Measurements from ENCODE around the gene RTP2. TPM values are rescaled to one million over a fixed set of nuclear protein-coding genes. Genes with fewer than 3 reads are reported as not detected.

Gene RTP2, protein sequence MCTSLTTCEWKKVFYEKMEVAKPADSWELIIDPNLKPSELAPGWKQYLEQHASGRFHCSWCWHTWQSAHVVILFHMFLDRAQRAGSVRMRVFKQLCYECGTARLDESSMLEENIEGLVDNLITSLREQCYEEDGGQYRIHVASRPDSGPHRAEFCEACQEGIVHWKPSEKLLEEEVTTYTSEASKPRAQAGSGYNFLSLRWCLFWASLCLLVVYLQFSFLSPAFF
- total RNA-seq: not detected

DNA sequence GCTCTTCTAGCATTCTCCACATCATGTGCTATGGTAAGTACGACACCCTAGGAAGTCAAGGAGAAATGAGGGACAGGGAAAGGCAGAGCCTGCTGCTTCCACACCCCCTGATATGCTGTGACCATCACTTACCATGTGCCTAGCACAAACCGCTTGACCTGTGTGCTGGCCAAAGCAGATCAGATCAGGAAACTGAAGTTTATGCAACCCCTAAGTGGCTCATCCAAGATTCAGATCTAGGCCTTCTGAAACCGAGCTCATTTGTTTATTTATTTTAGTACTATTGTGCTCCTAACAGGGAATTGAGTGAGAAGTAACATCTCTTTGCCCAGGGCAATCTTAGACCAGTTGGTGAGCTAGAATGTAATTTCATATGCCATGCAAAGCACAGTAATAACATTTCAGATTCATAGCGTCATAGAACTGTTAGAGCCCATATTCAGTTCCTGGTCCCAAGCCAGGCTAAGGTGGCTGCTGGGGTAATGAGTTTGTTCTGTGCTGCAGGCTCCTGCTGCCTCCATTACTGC lies at the start of gene RTP2:
TSS of gene RTP2 (minus strand) at position 51 of the 527 bp plus-strand sequence. CDS start 429 bp downstream, outside the sequence.
- ATAC-seq (no peak), DNase-seq (ENCODE audit: low spot score) (no peak)

DNA sequence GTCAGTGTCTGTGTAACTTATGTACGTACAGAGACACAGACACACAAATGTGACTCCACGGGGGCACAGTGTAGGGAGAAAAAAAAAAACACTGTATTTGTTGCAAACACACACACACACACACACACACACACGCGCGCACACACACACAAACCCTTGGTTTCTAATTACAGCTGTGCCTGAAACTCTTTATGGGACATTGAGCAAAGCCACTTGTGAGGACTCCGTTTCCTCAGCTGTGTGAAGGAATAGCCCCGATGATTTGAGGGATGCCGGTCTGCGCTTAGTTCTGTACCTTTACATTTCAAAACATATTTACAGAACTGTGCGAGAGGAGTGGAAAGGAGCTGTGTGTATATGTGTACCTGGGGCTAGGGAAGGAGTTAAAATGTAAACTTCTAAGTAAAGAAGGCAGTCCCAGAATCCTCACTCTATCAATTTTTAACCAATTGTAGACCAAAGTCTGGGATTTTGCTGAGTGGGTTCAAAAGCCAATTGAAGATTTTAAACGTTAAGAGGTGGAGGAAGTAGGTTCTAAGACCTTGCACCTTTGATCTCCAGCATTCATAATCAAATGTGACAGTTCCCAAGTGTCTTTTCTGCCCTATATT lies 48.3 kb upstream of the RTP2 start:
- DNase-seq (ENCODE audit: low spot score) (no peak), ATAC-seq (peak; percentile 28)

DNA sequence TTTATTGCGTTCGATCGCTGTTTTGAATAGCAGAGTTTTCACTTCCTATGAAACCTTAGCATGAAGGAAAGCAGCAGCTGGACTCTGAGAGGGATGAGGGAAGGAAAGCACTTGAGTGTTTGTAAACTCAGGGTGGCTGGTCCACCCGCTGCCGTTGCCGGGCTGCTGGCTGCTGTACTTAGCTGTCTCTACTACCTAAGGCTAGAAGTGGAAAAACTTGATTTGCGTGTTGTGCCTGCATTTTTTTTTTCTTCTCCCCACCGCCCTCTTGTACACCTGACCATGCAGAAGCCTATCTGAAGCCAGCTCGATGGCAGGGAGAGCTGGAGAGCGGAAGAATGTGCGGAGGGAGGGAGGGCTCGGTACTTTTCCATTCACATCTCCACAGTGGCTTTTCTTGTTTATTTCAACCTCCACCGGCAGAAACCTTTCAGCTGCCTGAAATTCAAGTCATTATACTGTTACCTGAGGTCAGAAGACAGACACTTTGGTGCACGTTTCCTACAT lies 47.7 kb upstream of the RTP2 start:
- ATAC-seq (peak; percentile 53), DNase-seq (ENCODE audit: low spot score) (peak; percentile 68)

DNA sequence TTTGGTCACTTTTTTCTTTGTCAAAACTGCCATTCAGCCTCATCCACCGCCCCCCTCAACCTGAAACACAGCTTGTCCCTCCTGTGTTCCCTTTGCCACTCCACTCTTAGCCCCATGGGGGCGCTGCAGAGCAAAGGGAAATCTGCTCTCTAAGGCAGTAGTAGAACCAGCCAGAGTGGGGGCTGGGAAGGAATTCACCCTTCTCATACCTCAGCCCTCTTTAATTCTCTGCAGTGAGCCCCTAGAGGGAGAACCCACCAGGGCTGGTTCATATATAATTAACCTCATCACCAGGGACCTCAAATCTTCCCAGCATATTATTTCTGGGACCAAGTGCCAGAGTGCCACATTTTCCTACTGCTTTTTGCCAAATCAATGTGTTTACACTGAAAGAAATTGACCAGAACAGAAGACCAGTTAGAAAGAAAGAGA lies 45.7 kb upstream of the RTP2 start:
- ATAC-seq (peak; percentile 66), DNase-seq (ENCODE audit: low spot score) (peak; percentile 91)

DNA sequence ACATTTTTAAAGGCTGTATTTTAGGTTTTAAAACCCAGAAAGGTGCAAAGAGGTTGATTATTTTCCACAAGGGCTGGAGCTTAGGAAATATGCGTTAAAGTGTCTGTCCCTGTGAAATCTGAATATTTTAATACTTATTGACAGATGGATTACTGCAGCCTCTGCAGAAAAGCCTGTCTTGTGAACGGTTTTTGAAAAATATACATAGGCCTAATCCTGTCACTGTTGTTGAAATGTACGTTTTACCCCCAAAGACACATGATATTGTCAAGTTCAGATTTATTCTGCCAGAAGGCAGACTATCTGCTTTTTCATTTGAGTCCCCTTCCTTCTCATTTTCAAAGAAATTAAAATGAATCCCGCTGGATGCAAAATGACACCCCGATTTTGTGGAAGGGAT lies 45.1 kb upstream of the RTP2 start:
- DNase-seq (ENCODE audit: low spot score) (no peak), ATAC-seq (no peak)

DNA sequence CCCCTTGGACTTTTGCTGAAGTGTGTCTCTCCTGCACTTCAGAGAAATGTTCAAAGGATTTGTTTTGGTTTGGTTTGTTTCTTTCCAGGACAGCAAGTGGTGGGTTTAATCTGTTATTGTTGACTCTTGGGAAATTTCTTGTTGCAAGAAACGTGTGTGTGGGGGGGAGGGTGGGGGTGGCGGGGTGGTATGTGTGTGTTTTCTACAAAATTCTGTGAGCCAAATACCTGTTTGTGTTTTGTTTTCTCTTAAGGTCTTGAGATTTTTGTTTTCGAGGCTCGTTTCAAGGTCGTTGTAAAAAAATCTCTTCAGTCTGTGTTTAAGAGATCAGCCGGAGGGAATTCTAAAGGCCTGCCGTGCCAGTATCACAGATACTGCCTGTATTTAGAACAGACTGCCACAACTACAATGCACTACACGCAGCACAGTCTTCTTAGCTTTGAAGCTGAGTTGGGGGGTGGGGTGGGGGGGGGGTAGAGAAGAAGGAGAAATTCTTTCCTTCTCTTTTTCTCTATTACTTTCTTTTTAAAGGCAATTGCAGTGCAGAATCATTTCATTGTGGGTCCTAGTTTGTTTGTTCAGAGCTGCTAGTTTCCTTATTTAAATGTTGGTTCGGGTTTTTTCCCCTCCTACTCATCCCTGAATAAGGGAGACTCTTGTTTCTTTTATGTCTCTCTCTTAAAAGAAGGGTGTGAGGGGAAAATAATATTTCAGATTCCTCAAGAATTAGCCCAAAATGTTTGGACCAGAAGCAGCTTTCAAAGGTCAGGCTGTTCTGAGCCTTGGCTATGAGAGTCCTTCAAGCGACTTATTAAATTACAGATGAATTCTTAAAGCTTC lies 44.3 kb upstream of the RTP2 start:
- DNase-seq (ENCODE audit: low spot score) (no peak), ATAC-seq (no peak)

DNA sequence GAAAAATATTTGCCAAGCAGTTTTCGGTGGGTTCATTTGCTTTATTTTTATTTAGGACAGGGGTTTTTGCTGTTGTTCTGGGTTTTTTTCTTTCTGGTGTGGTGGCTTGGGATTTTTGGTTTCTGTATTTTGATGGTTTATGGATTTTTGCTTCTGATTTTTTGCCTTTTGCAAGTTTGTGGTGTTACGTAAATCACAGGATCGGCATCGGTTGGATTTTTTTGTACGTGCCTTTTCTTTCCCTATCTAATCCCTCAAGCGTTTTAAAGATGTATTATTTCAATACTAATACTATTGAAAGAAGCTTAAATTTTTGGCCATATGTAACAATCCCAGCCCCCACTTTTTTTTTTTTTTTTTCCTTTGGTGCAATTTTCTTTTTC lies 43.7 kb upstream of the RTP2 start:
- ATAC-seq (no peak), DNase-seq (ENCODE audit: low spot score) (no peak)

DNA sequence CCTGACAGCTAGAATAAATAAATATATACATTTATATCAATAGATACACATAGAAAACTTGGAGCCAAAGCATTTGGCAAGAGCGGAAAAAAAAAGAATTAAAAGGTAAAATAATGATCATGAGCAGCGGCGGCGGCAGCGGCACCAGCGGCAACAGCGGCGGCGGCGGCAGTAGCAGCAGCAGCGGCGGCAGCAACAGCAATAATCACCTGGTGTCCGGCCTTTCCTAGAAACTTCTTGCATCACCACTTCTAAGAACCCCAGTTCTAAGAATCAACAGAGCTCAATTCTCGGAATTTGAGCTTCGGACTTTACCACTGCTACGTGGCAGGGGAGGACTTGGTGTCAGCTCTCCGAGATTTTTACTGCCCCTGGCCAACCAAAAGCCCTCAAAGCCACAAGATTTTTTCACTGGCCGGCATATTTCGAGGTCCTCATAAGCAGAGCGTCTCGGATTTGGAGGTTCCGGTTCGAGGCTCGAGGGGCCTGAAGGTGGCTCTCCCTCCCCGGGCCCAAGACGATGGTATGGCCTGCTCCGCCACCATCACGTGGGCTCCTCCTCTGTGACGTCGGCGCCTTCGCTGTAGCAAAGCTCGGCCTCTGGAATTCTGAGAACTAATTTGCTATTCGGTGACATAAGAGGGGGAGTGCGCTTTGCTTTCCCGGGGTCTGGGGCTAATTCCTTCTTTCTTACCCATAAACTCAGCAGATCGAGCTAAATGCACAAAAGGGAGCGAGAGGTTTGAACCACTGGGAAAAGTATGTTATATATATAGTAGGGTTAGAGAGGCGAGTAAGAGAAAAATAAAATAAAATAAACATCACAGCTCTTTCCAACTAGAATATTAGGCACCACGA lies 43.1 kb upstream of the RTP2 start, which contains the start of gene BCL6:
TSS of gene BCL6 (minus strand) at position 268 of the 858 bp plus-strand sequence. CDS start 11,775 bp downstream, outside the sequence.
- ATAC-seq (peak; percentile 65), DNase-seq (ENCODE audit: low spot score) (peak; percentile 93)

DNA sequence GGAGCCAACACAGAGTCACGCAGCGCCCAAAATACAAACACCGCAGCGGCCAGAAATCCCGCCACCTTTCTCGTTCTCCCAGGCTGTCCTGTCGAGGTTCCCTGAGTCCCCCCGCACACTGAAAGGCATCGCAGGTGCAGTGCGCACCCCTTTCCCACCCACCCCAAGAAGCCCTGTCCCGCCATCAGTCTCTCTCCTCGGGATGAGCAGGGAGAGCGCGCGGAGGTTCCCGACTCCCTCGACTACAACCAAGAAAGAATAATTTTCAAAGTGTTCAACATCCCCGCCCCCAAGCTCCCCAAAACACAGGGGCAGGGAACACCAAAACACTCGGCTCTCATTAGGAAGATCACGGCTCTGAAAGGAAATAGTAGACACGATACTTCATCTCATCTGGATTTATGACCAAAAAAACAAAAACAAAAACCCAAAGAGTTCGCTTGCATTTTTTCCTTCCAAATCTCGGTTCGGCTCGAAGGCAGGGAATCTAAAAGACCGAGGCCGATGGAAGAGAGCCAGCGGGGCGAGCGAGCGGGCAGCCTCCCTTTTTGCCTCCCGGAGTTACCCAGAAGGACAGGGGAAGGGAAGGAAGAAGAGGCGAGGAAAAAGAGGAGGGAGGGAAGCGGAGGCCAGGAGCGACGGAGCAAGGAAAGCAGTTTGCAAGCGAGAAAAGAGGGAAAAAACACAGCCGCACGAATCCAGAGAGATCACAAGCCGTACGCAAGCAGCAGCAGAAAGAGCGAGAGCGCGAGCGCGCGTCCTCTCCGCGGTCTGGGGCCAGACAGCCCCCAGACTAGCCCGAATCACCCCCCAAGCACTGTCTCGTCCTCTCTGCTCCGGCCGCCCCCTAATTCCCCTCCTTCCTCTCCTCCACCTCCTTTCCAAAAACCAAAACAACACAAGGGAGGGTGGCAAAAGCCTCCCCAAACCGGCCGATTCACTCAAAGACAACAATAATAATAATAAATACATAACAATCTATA lies 42.1 kb upstream of the RTP2 start:
- DNase-seq (ENCODE audit: low spot score) (peak; percentile 62), ATAC-seq (peak; percentile 10)

DNA sequence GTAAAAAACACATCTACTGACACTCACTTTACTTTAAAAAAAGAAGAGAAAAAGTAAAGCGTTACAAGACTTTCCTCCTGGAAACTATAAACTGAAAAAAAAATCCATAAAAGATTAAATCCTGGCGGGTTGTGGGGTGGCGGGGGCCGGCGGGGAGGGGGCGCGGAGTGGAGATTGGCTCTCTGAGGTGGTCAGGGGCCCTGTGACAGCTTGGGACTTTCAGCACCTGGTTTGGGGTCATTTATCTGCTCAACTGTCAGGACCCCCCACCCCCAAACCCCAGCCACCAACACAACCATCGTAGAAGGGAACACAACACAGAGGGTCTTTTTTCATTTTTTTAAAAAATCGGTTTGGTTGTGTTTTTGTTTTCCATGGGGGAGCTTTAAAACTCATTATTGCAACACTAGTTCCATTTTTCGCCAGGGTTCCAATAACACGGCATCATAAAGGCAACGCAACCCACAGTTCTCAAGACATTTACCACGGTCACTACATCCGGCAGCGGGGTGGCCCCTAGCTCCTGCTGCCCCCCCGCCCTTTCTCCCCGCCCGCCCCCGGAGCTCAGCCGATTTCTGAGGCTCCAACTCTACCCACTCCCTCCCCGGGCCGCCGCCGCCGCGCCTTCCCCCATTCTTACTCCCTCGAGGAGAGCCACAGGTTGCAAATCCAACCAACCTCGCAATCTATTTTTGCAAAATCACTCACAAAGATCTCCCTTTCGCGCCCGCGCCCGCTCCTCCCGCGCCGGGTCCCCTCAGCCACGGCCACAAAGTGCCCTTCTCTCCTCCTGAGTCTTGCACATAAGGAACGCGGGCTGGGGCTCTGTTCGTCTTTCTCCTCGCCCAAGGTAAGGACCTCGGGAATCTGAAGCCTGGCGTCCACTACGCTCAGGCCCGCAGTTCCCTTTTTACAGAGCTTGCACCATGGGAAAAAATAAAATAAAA lies 41.1 kb upstream of the RTP2 start:
- no peak for ATAC-seq

DNA sequence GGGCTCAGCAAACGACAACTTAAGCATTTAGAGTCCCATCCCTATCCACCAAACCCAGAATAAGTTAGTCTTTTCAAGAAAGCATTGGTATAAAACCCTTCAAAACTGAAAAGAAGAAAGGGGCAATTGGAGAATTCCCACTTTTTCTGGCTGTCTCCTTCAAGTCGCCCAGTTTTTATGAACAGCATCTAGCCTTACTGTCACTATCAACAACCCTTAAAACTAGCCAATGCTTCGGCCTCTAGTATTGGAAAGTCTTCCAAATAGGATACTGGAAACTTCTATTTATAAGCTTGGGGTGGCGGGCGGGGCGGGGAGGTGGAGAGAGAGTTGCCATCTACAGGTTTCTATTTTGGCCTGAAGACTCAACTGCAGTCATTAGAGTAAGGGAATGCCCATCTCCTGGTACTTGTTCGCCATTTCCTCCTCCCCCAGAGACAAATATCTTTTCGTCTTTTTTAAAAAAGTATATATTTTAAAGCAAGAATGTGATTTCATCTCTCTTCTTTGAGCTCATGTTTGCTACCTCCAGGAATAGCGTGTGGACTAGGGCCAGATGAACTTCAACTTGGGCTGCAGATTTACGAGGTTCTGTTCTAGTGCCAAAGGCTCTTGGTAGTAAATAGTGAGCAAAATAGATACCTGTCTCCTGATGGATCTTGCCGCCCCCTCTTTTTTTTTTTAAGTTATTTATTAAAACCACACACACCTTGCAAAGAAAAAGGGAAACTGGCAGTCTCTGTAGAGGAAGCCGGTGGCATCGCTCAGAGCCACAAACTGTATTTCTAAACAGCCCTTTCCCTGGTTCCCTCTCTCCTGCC lies 40.2 kb upstream of the RTP2 start:
- peak; percentile 74 for DNase-seq (ENCODE audit: low spot score)

More for the DNA sequence above, 41.1 kb upstream of the RTP2 start:
- peak; percentile 62 for DNase-seq (ENCODE audit: low spot score)

DNA sequence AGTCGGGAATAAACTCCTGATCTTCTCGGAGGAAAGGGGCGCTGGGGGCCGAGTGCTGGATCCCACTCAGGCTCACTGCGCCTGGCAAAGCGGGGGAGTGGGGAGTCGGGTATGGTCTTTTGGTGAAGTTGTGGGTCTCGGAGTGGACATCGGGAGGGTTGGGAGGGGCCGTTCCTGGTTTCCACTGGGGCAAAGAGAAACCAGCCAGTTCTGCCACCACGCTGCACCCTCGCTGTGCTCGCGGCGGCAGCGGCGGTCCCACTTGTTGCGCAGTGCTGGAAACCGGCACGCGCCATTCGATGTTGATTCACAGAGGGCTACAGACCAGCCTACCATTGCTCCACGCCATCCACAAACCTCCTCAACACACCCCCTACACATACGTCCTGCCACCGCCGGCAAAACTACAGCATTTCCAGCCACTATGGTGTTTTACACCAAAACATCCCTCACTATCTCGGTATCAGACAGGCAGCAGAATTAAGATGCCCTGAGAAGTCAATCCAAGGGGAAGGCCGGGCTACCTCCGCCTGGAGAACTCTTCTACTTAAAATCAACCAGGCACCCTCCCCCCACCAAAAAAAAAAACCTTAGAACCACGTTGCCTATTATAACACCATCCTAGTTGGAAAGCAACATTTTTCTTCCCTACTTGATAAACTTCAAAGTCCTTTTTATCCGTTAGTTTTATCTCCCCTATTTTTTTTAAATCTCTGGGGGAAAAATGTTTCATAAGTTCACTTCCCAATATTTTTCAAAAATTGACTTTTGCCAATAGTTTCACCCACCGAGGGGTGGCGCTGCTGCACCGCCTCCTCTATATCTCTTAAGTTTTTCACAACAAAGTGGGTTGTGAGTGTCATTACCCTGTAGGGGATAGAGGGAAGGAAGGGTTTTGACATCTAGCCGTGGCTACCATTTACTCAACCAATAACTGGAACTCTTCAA lies 39.3 kb upstream of the RTP2 start:
- peak; percentile 9 for ATAC-seq
- DNase-seq (ENCODE audit: low spot score): peak; percentile 74

More for the DNA sequence above, 40.2 kb upstream of the RTP2 start:
- peak; percentile 2 for ATAC-seq

DNA sequence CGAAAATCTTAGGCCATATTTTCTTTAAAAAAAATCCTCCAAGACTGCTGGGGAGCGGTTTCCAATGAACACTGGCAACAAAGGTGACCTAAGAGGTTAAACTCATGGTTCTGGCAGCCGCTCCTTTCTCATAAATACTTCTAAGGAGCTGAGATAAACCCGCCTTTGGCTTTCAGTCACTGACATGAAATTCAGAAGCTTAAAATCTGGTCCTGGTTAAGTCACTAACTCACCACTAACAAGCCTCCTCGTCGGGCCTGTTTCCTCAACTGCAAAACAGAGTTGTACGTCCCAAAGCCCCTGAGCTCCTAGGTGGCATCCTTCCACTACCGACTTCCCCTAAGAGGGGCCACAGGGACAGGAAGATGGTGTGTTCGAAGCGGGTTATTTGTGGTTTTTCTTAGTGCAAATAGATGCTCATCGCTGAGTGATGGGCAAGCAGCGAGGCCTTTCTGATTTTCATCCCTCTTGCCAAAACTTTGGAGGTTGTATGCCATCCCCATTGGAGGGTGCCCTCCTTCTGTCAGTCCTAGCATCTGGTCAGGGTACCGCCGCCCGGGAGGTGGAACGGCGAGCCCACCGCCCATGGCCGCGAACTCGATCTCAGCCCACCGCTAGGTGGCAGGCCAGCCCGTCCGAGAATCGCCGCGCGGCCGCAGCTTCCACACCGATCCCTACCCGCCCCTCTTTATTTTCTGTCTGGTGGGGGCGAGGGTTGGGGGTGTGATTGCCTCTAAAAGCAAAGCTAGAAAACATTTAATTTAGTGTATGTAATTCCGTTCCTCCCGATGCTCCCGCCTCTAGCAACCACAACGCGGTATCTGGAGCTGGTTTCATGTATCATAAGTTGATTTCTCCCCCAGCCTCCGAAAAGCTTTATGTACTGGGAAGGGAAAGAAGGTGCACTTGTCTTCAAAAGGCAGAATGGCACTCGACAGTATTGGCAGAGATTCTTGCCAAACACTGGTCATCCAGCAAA lies 38.4 kb upstream of the RTP2 start:
- ATAC-seq (peak; percentile 16), DNase-seq (ENCODE audit: low spot score) (peak; percentile 79)

DNA sequence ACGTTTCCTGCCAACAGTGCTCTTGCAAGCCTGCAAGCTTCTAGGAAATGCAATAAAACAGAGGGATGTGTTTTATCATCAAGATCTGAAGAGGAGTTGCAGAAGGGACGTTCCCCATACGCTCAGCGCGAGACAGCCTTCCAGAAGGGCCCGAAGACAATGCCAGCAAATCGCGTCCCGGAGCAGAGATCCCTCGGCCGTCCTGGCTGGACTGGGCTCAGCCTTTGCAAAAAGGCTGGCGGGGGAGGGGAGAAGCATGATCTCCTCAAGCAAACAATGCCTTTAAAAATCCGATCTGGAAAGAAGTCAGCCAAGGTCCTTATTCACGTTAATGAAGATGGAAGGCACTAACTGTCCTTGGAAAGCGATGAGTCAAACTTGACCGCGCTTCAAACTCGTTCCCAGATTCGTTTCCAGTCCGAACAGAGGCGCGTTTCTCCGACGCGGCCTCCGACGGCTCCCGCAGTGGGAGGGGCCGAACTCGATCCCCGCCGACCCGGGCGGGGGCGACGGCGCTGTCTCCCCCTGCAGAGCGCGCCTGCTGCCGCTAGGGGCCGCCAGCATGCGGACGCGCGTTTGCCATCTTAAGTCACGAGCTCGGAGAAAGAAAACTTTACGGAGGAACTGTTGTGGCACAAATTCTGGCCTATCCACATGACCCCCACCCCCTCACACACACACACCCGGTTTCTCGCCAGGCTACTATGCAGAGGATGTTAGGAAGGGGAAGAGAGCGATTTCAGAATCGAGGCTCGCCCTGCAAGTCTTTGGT lies 37.4 kb upstream of the RTP2 start:
- peak; percentile 24 for ATAC-seq
- DNase-seq (ENCODE audit: low spot score): peak; percentile 79
